HEK293T (cell line): Measurements from ENCODE around the gene C2orf68.
A peak's percentile ranks its signal among the peaks of the same experiment; 100 is the strongest.

Experiments
- CTCF ChIA-PET: fragments of 350-600 bp; formaldehyde crosslinking; extraction: SDS; loops from one replicate; lab custom pipeline; 2021; ENCODE audit warnings: antibody characterized with exemption, inconsistent platforms; lab: Yijun Ruan, JAX
- POLR2A ChIA-PET: fragments of 350-600 bp; formaldehyde crosslinking; extraction: SDS; loops from one replicate; lab custom pipeline; 2020; ENCODE audit warnings: antibody characterized with exemption, inconsistent platforms; lab: Yijun Ruan, JAX
- DNase-seq: peaks from one replicate; pipeline ENCODE4 v3.0.0; 2012; ENCODE audit warnings: mixed read lengths; ENCODE audit errors: extremely low spot score
- ARNT ChIP-seq: fragments of 450-650 bp; IDR thresholded peaks from 2 replicates; pipeline ENCODE4 v1.6.1; 2017; ENCODE audit warnings: mild to moderate bottlenecking
- BHLHE40 ChIP-seq: fragments of 450-650 bp; IDR thresholded peaks from 2 replicates; pipeline ENCODE4 v1.6.1; 2016; ENCODE audit warnings: mild to moderate bottlenecking, moderate library complexity, borderline replicate concordance
- CTBP1 ChIP-seq: fragments of 450-650 bp; IDR thresholded peaks from 2 replicates; pipeline ENCODE4 v1.6.1; 2016; ENCODE audit warnings: borderline replicate concordance
- ELF4 ChIP-seq: fragments of 450-650 bp; IDR thresholded peaks from 2 replicates; pipeline ENCODE4 v1.6.1; 2017; ENCODE audit warnings: antibody characterized with exemption
- FOXA1 ChIP-seq: fragments of 450-650 bp; IDR thresholded peaks from 2 replicates; pipeline ENCODE4 v1.6.1; 2016; ENCODE audit warnings: mild to moderate bottlenecking
- FOXK2 ChIP-seq: fragments of 450-650 bp; IDR thresholded peaks from 2 replicates; pipeline ENCODE4 v1.6.1; 2016; ENCODE audit warnings: mild to moderate bottlenecking
- FOXM1 ChIP-seq: fragments of 450-650 bp; IDR thresholded peaks from 2 replicates; pipeline ENCODE4 v1.6.1; 2017; ENCODE audit warnings: mild to moderate bottlenecking, borderline replicate concordance
- HDGF ChIP-seq: fragments of 450-650 bp; IDR thresholded peaks from 2 replicates; pipeline ENCODE4 v1.6.1; 2017; ENCODE audit warnings: antibody characterized with exemption, borderline replicate concordance
- L3MBTL2 ChIP-seq: fragments of 450-650 bp; conservative IDR thresholded peaks from 2 replicates; pipeline ENCODE4 v1.6.1; 2016; ENCODE audit warnings: mild to moderate bottlenecking
- LEF1 ChIP-seq: fragments of 450-650 bp; IDR thresholded peaks from 2 replicates; pipeline ENCODE4 v1.6.1; 2017; ENCODE audit warnings: mild to moderate bottlenecking, borderline replicate concordance
- NFRKB ChIP-seq: fragments of 450-650 bp; IDR thresholded peaks from 2 replicates; pipeline ENCODE4 v1.6.1; 2016; ENCODE audit warnings: mild to moderate bottlenecking, moderate library complexity
- SP1 ChIP-seq: fragments of 450-650 bp; IDR thresholded peaks from 2 replicates; pipeline ENCODE4 v1.6.1; 2017
- SUZ12 ChIP-seq: fragments of 450-650 bp; IDR thresholded peaks from 2 replicates; pipeline ENCODE4 v1.6.1; 2016; ENCODE audit warnings: mild to moderate bottlenecking
- TARDBP ChIP-seq: fragments of 450-650 bp; IDR thresholded peaks from 2 replicates; pipeline ENCODE4 v1.6.1; 2016
- ZNF384 ChIP-seq: fragments of 450-650 bp; IDR thresholded peaks from 2 replicates; pipeline ENCODE4 v1.6.1; 2016
- TF ChIP-seq, protein P1 (sequence below): fragments of 450-650 bp; IDR thresholded peaks from 2 replicates; pipeline ENCODE4 v1.6.1; 2016

The C2orf68 gene

GRCh38 chr2:85649201-85650190 lies 37.6 kb upstream of the C2orf68 start:
- ChIA-PET POLR2A (interaction anchor here (1.3 kb wide), 1 partner anchor 12 kb away, joined by 3 read pairs; no protein-coding TSS in a partner anchor), CTCF (interaction anchor here (0.7 to 5.6 kb wide), 2 partner anchors 13 to 165 kb away, joined by 3 to 40 read pairs; no protein-coding TSS in a partner anchor)
- TF ChIP-seq ELF4 = no peak
- TF ChIP-seq ZNF384 = no peak
- no peak for TF ChIP-seq HDGF
- no peak for TF ChIP-seq LEF1
- no peak for TF ChIP-seq FOXM1
- DNase-seq = no peak

DNA sequence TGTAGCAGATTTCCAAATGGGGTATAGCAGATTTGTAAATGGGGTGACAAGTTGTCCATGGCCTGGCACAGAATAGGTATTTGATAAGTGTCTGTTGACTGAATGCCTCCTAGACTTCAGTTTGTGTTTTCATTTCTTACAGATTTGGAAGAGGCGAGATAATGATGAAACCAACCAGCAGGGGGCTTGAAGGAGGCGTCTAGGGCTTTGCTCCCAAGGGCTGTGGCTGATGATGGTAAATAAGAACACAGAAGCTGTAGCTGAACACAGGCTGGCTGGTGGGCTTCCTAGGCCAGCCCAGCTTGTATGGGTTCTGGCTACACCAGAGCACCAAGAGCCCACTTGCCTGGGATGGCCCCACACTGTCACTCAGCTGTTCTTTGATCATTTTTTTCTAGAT lies 36.8 kb upstream of the C2orf68 start:
- peak; percentile 44 for DNase-seq
- ChIA-PET CTCF (interaction anchor here (0.6 to 5.6 kb wide), 3 partner anchors 12 to 29 kb away, joined by 3 to 40 read pairs (median 5); no protein-coding TSS in a partner anchor), POLR2A (interaction anchor here (1.3 kb wide), 1 partner anchor 11 kb away, joined by 3 read pairs; no protein-coding TSS in a partner anchor)
- no peak for TF ChIP-seq BHLHE40
- TF ChIP-seq SP1 = no peak
- no peak for TF ChIP-seq TARDBP
- no peak for TF ChIP-seq FOXK2
- no peak for TF ChIP-seq L3MBTL2
- no peak for TF ChIP-seq CTBP1
- TF ChIP-seq ARNT = no peak
- no peak for TF ChIP-seq NFRKB
- TF ChIP-seq FOXA1 = no peak
- no peak for TF ChIP-seq ZNF384
- TF ChIP-seq HDGF = no peak
- no peak for TF ChIP-seq FOXM1
- no peak for TF ChIP-seq LEF1
- TF ChIP-seq ELF4 = no peak
- TF ChIP-seq, protein P1, sequence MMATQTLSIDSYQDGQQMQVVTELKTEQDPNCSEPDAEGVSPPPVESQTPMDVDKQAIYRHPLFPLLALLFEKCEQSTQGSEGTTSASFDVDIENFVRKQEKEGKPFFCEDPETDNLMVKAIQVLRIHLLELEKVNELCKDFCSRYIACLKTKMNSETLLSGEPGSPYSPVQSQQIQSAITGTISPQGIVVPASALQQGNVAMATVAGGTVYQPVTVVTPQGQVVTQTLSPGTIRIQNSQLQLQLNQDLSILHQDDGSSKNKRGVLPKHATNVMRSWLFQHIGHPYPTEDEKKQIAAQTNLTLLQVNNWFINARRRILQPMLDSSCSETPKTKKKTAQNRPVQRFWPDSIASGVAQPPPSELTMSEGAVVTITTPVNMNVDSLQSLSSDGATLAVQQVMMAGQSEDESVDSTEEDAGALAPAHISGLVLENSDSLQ = no peak

DNA sequence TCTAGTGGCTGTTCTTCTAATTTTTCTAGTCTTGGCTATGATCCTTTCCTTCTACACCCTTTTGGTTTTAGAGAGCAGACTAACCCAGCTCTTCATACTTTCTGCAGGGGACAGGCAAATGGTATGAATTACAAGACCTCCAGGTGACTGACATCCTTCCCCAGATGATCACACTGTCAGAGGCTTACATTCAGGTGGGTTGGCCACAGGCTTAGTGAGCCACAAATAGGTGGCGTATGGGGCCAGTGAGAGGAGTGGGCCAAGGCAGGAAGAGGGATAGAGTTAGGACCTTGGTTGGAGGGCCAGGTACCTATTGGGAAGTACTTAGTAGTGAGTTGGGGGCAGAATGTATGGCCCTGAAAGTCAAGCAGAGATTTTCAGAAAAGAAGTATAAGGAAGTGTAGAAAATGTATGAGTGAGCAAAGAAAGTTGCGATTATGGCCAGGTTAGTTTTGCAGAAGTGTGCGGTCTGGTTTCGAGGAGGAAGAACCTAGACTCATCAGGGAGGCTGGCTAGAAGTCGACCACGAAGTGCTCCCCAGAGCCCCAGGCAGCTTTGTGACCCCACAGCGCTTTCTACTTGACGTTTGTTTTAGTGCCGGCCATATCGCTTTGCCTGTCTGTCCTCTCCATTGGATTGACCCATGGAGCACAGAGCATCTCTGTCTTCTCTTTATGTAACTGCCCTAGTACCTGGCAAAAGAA lies 36.1 kb upstream of the C2orf68 start:
- POLR2A ChIA-PET = no interaction called here
- DNase-seq = no peak
- CTCF ChIA-PET = interaction anchor here (0.6 to 5.6 kb wide), 3 partner anchors 11 to 28 kb away, joined by 3 to 40 read pairs (median 5); no protein-coding TSS in a partner anchor
- no peak for TF ChIP-seq TARDBP

DNA sequence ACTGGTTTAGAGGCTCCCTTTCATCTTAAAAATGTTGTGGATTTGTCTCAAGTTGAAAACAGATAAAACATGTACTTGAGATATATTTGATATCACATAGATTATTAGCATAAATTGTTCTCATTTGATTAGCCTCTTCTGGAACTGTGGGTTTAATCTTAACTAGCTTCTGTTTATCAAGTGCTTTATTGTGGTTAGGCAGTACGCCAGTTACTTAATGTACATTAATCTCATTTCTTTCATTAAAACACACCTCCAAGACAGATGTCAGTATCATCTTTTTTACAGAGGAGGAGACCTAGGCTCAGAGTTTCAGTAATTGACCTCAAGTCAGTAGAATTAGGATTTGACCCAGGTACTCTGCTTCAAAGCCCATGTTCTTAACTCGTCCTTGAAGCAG lies 34.3 kb upstream of the C2orf68 start:
- TF ChIP-seq FOXA1 = no peak
- TF ChIP-seq, protein P1 = no peak
- TF ChIP-seq ZNF384 = no peak
- no peak for TF ChIP-seq L3MBTL2
- TF ChIP-seq CTBP1 = no peak
- TF ChIP-seq HDGF = no peak
- TF ChIP-seq TARDBP = no peak
- no peak for TF ChIP-seq FOXK2
- no peak for TF ChIP-seq SP1
- no peak for TF ChIP-seq ELF4
- no peak for TF ChIP-seq ARNT
- no peak for TF ChIP-seq BHLHE40
- no peak for DNase-seq
- ChIA-PET CTCF (interaction anchor here (5.6 kb wide), 1 partner anchor 10 kb away, joined by 40 read pairs; no protein-coding TSS in a partner anchor), POLR2A (no interaction called here)

GRCh38 chr2:85644909-85645308 lies 33.0 kb upstream of the C2orf68 start:
- ChIA-PET POLR2A (no interaction called here), CTCF (interaction anchor here (0.5 to 5.6 kb wide), 2 partner anchors 8 to 175 kb away, joined by 4 to 40 read pairs; no protein-coding TSS in a partner anchor)
- TF ChIP-seq HDGF (no peak), SP1 (no peak), ARNT (no peak), BHLHE40 (no peak), TARDBP (no peak), ZNF384 (no peak), FOXK2 (no peak), ELF4 (no peak), LEF1 (no peak), L3MBTL2 (no peak), FOXA1 (no peak), NFRKB (no peak), FOXM1 (no peak), CTBP1 (no peak), SUZ12 (no peak)
- TF ChIP-seq, protein P1 = no peak
- DNase-seq = no peak
